ENCODE data around the gene PSME2. TPM values are rescaled to one million over a fixed set of nuclear protein-coding genes. Genes with fewer than 3 reads are reported as not detected.

Gene PSME2
- total RNA-seq, 1 experiment from 2014 or later: 126 TPM

GRCh38 chr14:24182110-24182882 is 35.9 kb upstream of the PSME2 start:
- no peak for TF ChIP-seq CTCF (conservative IDR thresholded peaks at IDR 0.05)
- Histone ChIP-seq H3K9ac (ENCODE audit: extremely low read depth, insufficient read length, low read length) (no peak overlapping the region), H3K4ac (ENCODE audit: low read depth, low read length) (no peak overlapping the region), H3K27me3 (ENCODE audit: insufficient read depth, low read length) (no peaks in the 10 kb centered on the region), H3K4me2 (ENCODE audit: insufficient read depth, insufficient read length, low read length) (no peak overlapping the region), H2BK12ac (ENCODE audit: insufficient read length, low read depth, low read length) (no peak overlapping the region), H3K18ac (ENCODE audit: insufficient read length, low read depth, low read length) (no peak overlapping the region), H3T11ph (ENCODE audit: low read length) (no peak overlapping the region), H2BK20ac (ENCODE audit: low read depth, low read length, poor library complexity, severe bottlenecking) (no peak overlapping the region), H3K9me3 (ENCODE audit: control insufficient read depth, low read depth, low read length) (no peaks in the 10 kb centered on the region), H3K14ac (ENCODE audit: insufficient read depth, low read length) (no peak overlapping the region), H4K20me1 (ENCODE audit: control insufficient read depth, insufficient read depth, insufficient read length) (no peaks in the 10 kb centered on the region), H2AK5ac (ENCODE audit: insufficient read length, low read length) (no peak overlapping the region), H3K23me2 (ENCODE audit: insufficient read length, low read depth, low read length, poor library complexity, severe bottlenecking) (no peaks in the 10 kb centered on the region), H3K23ac (ENCODE audit: insufficient read length, low read depth, low read length) (no peak overlapping the region), H3K56ac (ENCODE audit: insufficient read length, low read depth, low read length) (no peak overlapping the region), H3K79me2 (ENCODE audit: insufficient read depth, low read length) (no peaks in the 10 kb centered on the region), H2AFZ (ENCODE audit: low read length) (no peak overlapping the region), H4K5ac (ENCODE audit: insufficient read length, low read depth, low read length) (no peak overlapping the region), H2BK5ac (ENCODE audit: insufficient read length, low read length) (no peak overlapping the region), H4K91ac (ENCODE audit: insufficient read length, low read depth, low read length) (no peak overlapping the region), H3K27ac (ENCODE audit: insufficient read length, low read depth, low read length) (no peak overlapping the region), H2BK15ac (ENCODE audit: low read depth, low read length) (no peak overlapping the region), H4K8ac (replicated peaks; ENCODE audit: insufficient read length, low read depth, low read length) (no peak overlapping the region), H3K4me1 (ENCODE audit: insufficient read depth, low read length) (no peaks in the 10 kb centered on the region), H3K79me1 (ENCODE audit: insufficient read depth, low read depth, low read length, poor library complexity, severe bottlenecking) (peaks cover 1% of the 10 kb centered on the region), H2BK120ac (ENCODE audit: low read depth, low read length, poor library complexity, severe bottlenecking) (no peak overlapping the region)
- no peak for DNase-seq
- H3K36me3 Mint-ChIP-seq (ENCODE audit: insufficient read depth in 1 of 3, low read depth in 3 of 3): peaks cover 44 to 95% (median 79%) of the 10 kb centered on the region in 3 experiments
- H3K27me3 Mint-ChIP-seq (ENCODE audit: low read depth): no peaks in the 10 kb centered on the region; the same call in 1 of the 2 replicates
- no CpG with 5 or more reads among the region's 14 CpGs for WGBS (ENCODE audit: extremely low coverage, insufficient read length, low lambda C conversion rate)
- H3K9me3 Mint-ChIP-seq: no peaks in the 10 kb centered on the region
- no peak overlapping the region; a peak in 1 of 5 replicates for H3K4me3 Mint-ChIP-seq
- peaks cover 0 to 3% of the 10 kb centered on the region in 2 experiments; a peak in 1 of 4 replicates for H3K4me1 Mint-ChIP-seq
- peak overlapping the region in 1 of 3 experiments; percentile 16; a peak in 1 of 7 replicates for H3K27ac Mint-ChIP-seq
